Measurements from ENCODE around the gene CSNK1D.
"Not testable (repeated sequence)": the region's sequence is repeated elsewhere in the genome, so short reads cannot be mapped to it uniquely, and the experiment has no call there.

Gene CSNK1D

GRCh38 chr17:82212331-82213250, 60.9 kb downstream of the CSNK1D start, which contains the start of gene CCDC57:
TSS of gene CCDC57 (minus strand) at chr17:82212842. CDS start at chr17:82201944, 10,898 bp downstream.
- DNase-seq, result peak; percentile 72 to 78

GRCh38 chr17:82210655-82211054, 62.8 kb downstream of the CSNK1D start:
- not testable (repeated sequence) for DNase-seq

GRCh38 chr17:82205720-82206508, 67.6 kb downstream of the CSNK1D start:
- DNase-seq, result peak; percentile 85 to 87

- DNase-seq, result no peak
Observed at GRCh38 chr17:82204831-82205719, 68.4 kb downstream of the CSNK1D start.

- no peak for DNase-seq
Observed at GRCh38 chr17:82203920-82204319, 69.6 kb downstream of the CSNK1D start.

GRCh38 chr17:82202981-82203380, 70.5 kb downstream of the CSNK1D start:
- no peak for DNase-seq

- DNase-seq, result no peak
Observed at GRCh38 chr17:82201498-82201910, 72.0 kb downstream of the CSNK1D start.

- peak; percentile 62 to 82 for DNase-seq
Observed at GRCh38 chr17:82200743-82201497, 72.6 kb downstream of the CSNK1D start.

- DNase-seq, result no peak
Observed at GRCh38 chr17:82200135-82200534, 73.4 kb downstream of the CSNK1D start.

- DNase-seq, result no peak
Observed at GRCh38 chr17:82199496-82199895, 74.0 kb downstream of the CSNK1D start.

- peak in 1 of 2 donors; percentile 30 for DNase-seq
Observed at GRCh38 chr17:82198092-82198491, 75.4 kb downstream of the CSNK1D start.

GRCh38 chr17:82195675-82196672, 77.5 kb downstream of the CSNK1D start:
- no peak for DNase-seq

GRCh38 chr17:82194765-82195164, 78.7 kb downstream of the CSNK1D start:
- DNase-seq, result no peak

GRCh38 chr17:82193520-82194220, 79.8 kb downstream of the CSNK1D start:
- no peak for DNase-seq

GRCh38 chr17:82193050-82193449, 80.5 kb downstream of the CSNK1D start:
- DNase-seq, result not testable (repeated sequence)

Measured in CD4-positive, alpha-beta T cell treated with Interferon alpha-2 for 1 hour (primary cell).